Esophagus muscularis mucosa (tissue), 4 donors: ENCODE results near the gene LARP1B. TPM values are rescaled to one million over a fixed set of nuclear protein-coding genes. Genes with fewer than 3 reads are reported as not detected.

Source experiments
- DNase-seq: peaks from one replicate; pipeline ENCODE4 v3.0.0-alpha.2; 2017; ENCODE audit errors: extremely low spot score
- H3K27ac ChIP-seq, 4 donors: fragments of 200-600 bp; sonication (generic); replicated peaks in 1 of 4; 1 replicate in 3 of 4; 2 replicates in 1 of 4; pipeline ENCODE4 v1.5.1; 2016 to 2019; ENCODE audit warnings: mild to moderate bottlenecking in 1 of 4
- H3K27me3 ChIP-seq, 4 donors: fragments of 200-600 bp; sonication (generic); one replicate each; pipeline versions ENCODE4 v1.5.1 to v1.6.0; 2016 to 2019
- H3K36me3 ChIP-seq, 4 donors: fragments of 200-600 bp; sonication (generic); one replicate each; pipeline ENCODE4 v1.5.1; 2016 to 2019
- H3K4me1 ChIP-seq, 4 donors: fragments of 200-600 bp; sonication (generic); one replicate each; pipeline ENCODE4 v1.5.1; 2016 to 2019
- H3K4me3 ChIP-seq, 4 donors: fragments of 200-600 bp; sonication (generic); 1 replicate in 2 of 4; 2 replicates in 2 of 4; pipeline ENCODE4 v1.5.1; 2016 to 2019; ENCODE audit warnings: mild to moderate bottlenecking in 4 of 4, moderate library complexity in 1 of 4
- H3K9me3 ChIP-seq, 4 donors: fragments of 200-600 bp; sonication (generic); 1 replicate in 3 of 4; 2 replicates in 1 of 4; pipeline ENCODE4 v1.5.1; 2016 to 2019
- CTCF ChIP-seq, 3 experiments: fragments of 200-600 bp in 2 of 3; fragments of 450-650 bp in 1 of 3; sonication (generic) in 2 of 3; IDR thresholded peaks; one replicate each; pipeline ENCODE4 v1.5.1; 2017 to 2019; ENCODE audit warnings: antibody characterized with exemption in 3 of 3, mild to moderate bottlenecking in 2 of 3, moderate library complexity in 1 of 3
- EP300 ChIP-seq: sonication (generic); formaldehyde crosslinking; IDR thresholded peaks from one replicate; pipeline ENCODE4 v1.6.1; 2017; ENCODE audit warnings: antibody characterized with exemption
- POLR2A ChIP-seq: fragments of 450-650 bp; IDR thresholded peaks from one replicate; pipeline ENCODE4 v1.6.1; 2017; ENCODE audit warnings: antibody characterized with exemption, moderate library complexity, mild to moderate bottlenecking, low read depth
- POLR2AphosphoS5 ChIP-seq, 2 donors: sonication (generic); formaldehyde crosslinking; IDR thresholded peaks; one replicate each; pipeline ENCODE4 v1.6.1; 2017; ENCODE audit warnings: antibody characterized with exemption in 2 of 2
- WGBS: methylation state at CpG from one replicate; pipeline ENCODE4 v1.1.5; 2018; 5-methylcytosine and 5-hydroxymethylcytosine counted together
- intact Hi-C: fragments of 100-400 bp; cut with DNase I; formaldehyde crosslinking; loops from one replicate; pipeline ENCODE4 v1.15.1; 2023
- total RNA-seq, 4 donors: library from RNA; depleted of rRNA; stranded (reverse); fragments of >200 nt; gene quantifications; one replicate each; pipeline versions ENCODE4 v1.1.0 to v1.2.1, GENCODE V29; 2016

The LARP1B gene
- total RNA-seq, 4 donors from 2014 or later, result 18.9 to 27.5 (median 24.1) TPM

GRCh38 chr4:128162434-128162833 is 101.3 kb downstream of the LARP1B start:
- TF ChIP-seq POLR2A, result no peak
- TF ChIP-seq EP300, result no peak
- TF ChIP-seq POLR2AphosphoS5 (IDR thresholded peaks at IDR 0.05), result no peak
- TF ChIP-seq CTCF (IDR thresholded peaks at IDR 0.05), result no peak
- WGBS, result 89% methylated on average over 1 of the region's 1 CpG
- DNase-seq, result no peak
- intact Hi-C loops, result no loop called here
- Histone ChIP-seq H3K9me3 (no peaks in the 10 kb centered on the region), H3K27me3 (no peaks in the 10 kb centered on the region), H3K36me3 (no peaks in the 10 kb centered on the region), H3K4me3 (no peak overlapping the region), H3K4me1 (no peaks in the 10 kb centered on the region), H3K27ac (no peak overlapping the region)

DNA sequence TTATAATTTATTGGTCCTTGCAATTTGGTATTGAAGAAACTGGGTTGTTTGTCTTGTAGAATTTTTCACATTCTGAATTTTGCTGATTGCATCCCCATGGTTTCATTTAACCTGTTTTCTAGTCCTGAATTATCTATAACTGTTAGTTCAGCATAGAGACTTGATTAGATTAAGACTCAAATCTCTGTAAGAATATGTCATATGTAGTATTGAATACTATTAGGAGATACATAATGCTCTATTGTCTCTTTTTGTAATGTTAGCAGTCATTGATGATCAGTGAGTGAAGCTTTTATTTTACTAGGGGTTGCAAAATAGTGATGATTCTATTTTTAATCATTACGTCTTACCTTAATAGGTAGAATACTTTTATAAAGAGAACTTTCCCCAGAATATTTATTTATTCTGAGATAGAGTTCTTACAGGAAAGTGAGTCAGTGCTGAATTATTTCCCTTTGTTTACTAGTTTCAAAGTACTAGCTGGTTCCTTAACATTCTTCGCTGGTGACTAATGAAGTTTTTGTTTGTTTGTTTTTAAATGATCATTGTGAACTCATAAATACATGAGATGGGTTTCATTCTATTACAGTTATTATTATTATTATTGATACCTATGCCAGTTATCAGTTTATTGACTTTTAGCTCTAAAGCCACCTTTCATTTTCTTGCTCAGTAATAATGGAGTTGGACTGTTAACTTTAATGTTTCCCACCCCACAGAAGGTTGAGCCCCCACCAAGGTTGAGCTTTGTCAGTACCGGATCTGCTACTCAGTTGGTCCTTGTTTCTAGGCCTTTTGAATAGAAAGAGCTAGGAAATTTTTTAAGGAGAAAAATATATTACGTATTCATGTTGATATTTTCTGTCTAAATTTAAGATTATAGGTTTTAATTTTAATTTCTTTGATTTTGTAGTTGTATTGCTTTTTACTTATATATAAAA is 102.3 kb downstream of the LARP1B start:
- Histone ChIP-seq H3K27ac (no peak overlapping the region), H3K9me3 (no peaks in the 10 kb centered on the region), H3K27me3 (no peaks in the 10 kb centered on the region), H3K36me3 (no peaks in the 10 kb centered on the region), H3K4me3 (no peak overlapping the region), H3K4me1 (no peaks in the 10 kb centered on the region)
- WGBS, result 84% methylated on average over 4 of the region's 4 CpGs
- TF ChIP-seq POLR2AphosphoS5 (IDR thresholded peaks at IDR 0.05) (no peak), CTCF (IDR thresholded peaks at IDR 0.05) (no peak), EP300 (no peak), POLR2A (no peak)
- intact Hi-C loops, result no loop called here
- no peak for DNase-seq

GRCh38 chr4:128166982-128167381 is 105.9 kb downstream of the LARP1B start:
- TF ChIP-seq POLR2AphosphoS5 (IDR thresholded peaks at IDR 0.05), result no peak
- TF ChIP-seq EP300, result no peak
- no peak for TF ChIP-seq CTCF (IDR thresholded peaks at IDR 0.05)
- H3K36me3 ChIP-seq, result no peaks in the 10 kb centered on the region
- H3K4me1 ChIP-seq, result peaks cover 0 to 4% (median 0%) of the 10 kb centered on the region in 4 donors
- intact Hi-C loops, result no loop called here
- no peak overlapping the region for H3K4me3 ChIP-seq
- WGBS, result 83% methylated on average over 2 of the region's 2 CpGs
- no peaks in the 10 kb centered on the region for H3K9me3 ChIP-seq
- no peak for DNase-seq
- no peaks in the 10 kb centered on the region for H3K27me3 ChIP-seq
- no peak overlapping the region for H3K27ac ChIP-seq

DNA sequence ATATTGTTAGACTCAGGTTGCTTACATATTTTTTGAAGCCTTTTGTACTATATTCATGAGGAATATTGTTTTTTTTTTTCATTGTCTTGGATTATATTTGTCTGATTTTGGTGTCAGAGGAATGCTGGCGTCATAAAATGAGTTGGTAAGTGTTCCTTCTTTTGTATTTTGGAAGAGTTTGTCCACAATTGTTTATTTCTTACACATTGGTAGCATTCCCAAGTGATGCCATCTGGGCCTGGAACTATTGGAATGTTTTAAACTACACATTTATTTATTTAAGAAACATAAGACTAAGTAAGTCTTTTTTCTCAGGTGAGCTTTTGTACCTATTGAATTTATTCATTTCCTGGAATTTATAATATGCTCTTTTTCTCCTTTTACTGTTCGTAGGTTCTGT is 107.6 kb downstream of the LARP1B start:
- Histone ChIP-seq H3K4me1 (peaks cover 0 to 4% (median 0%) of the 10 kb centered on the region in 4 donors), H3K27me3 (no peaks in the 10 kb centered on the region), H3K4me3 (no peak overlapping the region), H3K36me3 (no peaks in the 10 kb centered on the region), H3K27ac (no peak overlapping the region), H3K9me3 (no peaks in the 10 kb centered on the region)
- DNase-seq, result no peak
- WGBS, result 94% methylated on average over 2 of the region's 2 CpGs
- intact Hi-C loops, result no loop called here
- TF ChIP-seq POLR2AphosphoS5 (IDR thresholded peaks at IDR 0.05) (no peak), EP300 (no peak), CTCF (IDR thresholded peaks at IDR 0.05) (no peak), POLR2A (no peak)

- intact Hi-C loops, result no loop called here
- Histone ChIP-seq H3K4me3 (no peak overlapping the region), H3K9me3 (no peaks in the 10 kb centered on the region), H3K27me3 (no peaks in the 10 kb centered on the region), H3K36me3 (no peaks in the 10 kb centered on the region), H3K27ac (no peak overlapping the region), H3K4me1 (peaks cover 0 to 4% (median 0%) of the 10 kb centered on the region in 4 donors)
- TF ChIP-seq POLR2A (no peak), CTCF (IDR thresholded peaks at IDR 0.05) (no peak), POLR2AphosphoS5 (IDR thresholded peaks at IDR 0.05) (no peak), EP300 (no peak)
- DNase-seq, result no peak
Measured at GRCh38 chr4:128169245-128169644, 108.1 kb downstream of the LARP1B start.
